Measurements from ENCODE around the gene DDX10. TPM values are rescaled to one million over a fixed set of nuclear protein-coding genes. Genes with fewer than 3 reads are reported as not detected.
A peak's percentile ranks its signal among the peaks of the same experiment; 100 is the strongest.

The DDX10 gene
- total RNA-seq, 1 experiment from 2014 or later: 48.3 TPM

GRCh38 chr11:108734283-108734682, 69.4 kb downstream of the DDX10 start:
- Histone ChIP-seq H2BK5ac (ENCODE audit: insufficient read length, low read length) (no peak overlapping the region), H3K9ac (ENCODE audit: extremely low read depth, insufficient read length, low read length) (no peak overlapping the region), H2BK15ac (ENCODE audit: low read depth, low read length) (no peak overlapping the region), H4K8ac (replicated peaks; ENCODE audit: insufficient read length, low read depth, low read length) (no peak overlapping the region), H4K91ac (ENCODE audit: insufficient read length, low read depth, low read length) (no peak overlapping the region), H2BK120ac (ENCODE audit: low read depth, low read length, poor library complexity, severe bottlenecking) (no peak overlapping the region), H3K4me2 (ENCODE audit: insufficient read depth, insufficient read length, low read length) (no peak overlapping the region), H4K20me1 (ENCODE audit: control insufficient read depth, insufficient read depth, insufficient read length) (no peaks in the 10 kb centered on the region), H3K14ac (ENCODE audit: insufficient read depth, low read length) (no peak overlapping the region), H3K56ac (ENCODE audit: insufficient read length, low read depth, low read length) (no peak overlapping the region), H3K18ac (ENCODE audit: insufficient read length, low read depth, low read length) (no peak overlapping the region), H3K4me1 (ENCODE audit: insufficient read depth, low read length) (peaks cover 4% of the 10 kb centered on the region; the same call in 1 of the 2 replicates), H3K9me3 (ENCODE audit: control insufficient read depth, low read depth, low read length) (no peaks in the 10 kb centered on the region), H2BK20ac (ENCODE audit: low read depth, low read length, poor library complexity, severe bottlenecking) (no peak overlapping the region), H4K5ac (ENCODE audit: insufficient read length, low read depth, low read length) (no peak overlapping the region), H3T11ph (ENCODE audit: low read length) (no peak overlapping the region), H2AFZ (ENCODE audit: low read length) (no peak overlapping the region), H3K23me2 (ENCODE audit: insufficient read length, low read depth, low read length, poor library complexity, severe bottlenecking) (no peaks in the 10 kb centered on the region), H2BK12ac (ENCODE audit: insufficient read length, low read depth, low read length) (no peak overlapping the region), H3K79me1 (ENCODE audit: insufficient read depth, low read depth, low read length, poor library complexity, severe bottlenecking) (peaks cover 3% of the 10 kb centered on the region), H3K79me2 (ENCODE audit: insufficient read depth, low read length) (peaks cover 1% of the 10 kb centered on the region; the same call in 1 of the 2 replicates), H3K27me3 (ENCODE audit: insufficient read depth, low read length) (no peaks in the 10 kb centered on the region), H3K23ac (ENCODE audit: insufficient read length, low read depth, low read length) (no peak overlapping the region), H2AK5ac (ENCODE audit: insufficient read length, low read length) (no peak overlapping the region), H3K27ac (ENCODE audit: insufficient read length, low read depth, low read length) (no peak overlapping the region), H3K4ac (ENCODE audit: low read depth, low read length) (no peak overlapping the region)
- peak overlapping the region in 1 of 3 experiments; percentile 77; a peak in 2 of 7 replicates for H3K27ac Mint-ChIP-seq
- WGBS (ENCODE audit: extremely low coverage, insufficient read length, low lambda C conversion rate): no CpG with 5 or more reads among the region's 1 CpG
- peaks cover 0 to 8% (median 0%) of the 10 kb centered on the region in 3 experiments; a peak in 3 of 7 replicates for H3K36me3 Mint-ChIP-seq (ENCODE audit: insufficient read depth in 1 of 3, low read depth in 3 of 3)
- DNase-seq: no peak
- no peaks in the 10 kb centered on the region for H3K27me3 Mint-ChIP-seq (ENCODE audit: low read depth)
- TF ChIP-seq CTCF (conservative IDR thresholded peaks at IDR 0.05): no peak
- peaks cover 13 to 17% of the 10 kb centered on the region in 2 experiments for H3K4me1 Mint-ChIP-seq
- no peak overlapping the region for H3K4me3 Mint-ChIP-seq
- no peaks in the 10 kb centered on the region for H3K9me3 Mint-ChIP-seq
